Measurements from ENCODE around the gene TYW1.
A peak's percentile ranks its signal among the peaks of the same experiment; 100 is the strongest.
"Not testable (repeated sequence)": the region's sequence is repeated elsewhere in the genome, so short reads cannot be mapped to it uniquely, and the experiment has no call there.

TYW1 gene

GRCh38 chr7:67018940-67019339, 22.3 kb downstream of the TYW1 start:
- peaks cover 2% of the 10 kb centered on the region for H3K4me1 Mint-ChIP-seq (ENCODE audit: low read depth)
- H3K9me3 Mint-ChIP-seq (ENCODE audit: low read depth): no peaks in the 10 kb centered on the region
- H3K27ac Mint-ChIP-seq: no peak overlapping the region
- no peaks in the 10 kb centered on the region for H3K27me3 Mint-ChIP-seq
- H3K36me3 Mint-ChIP-seq: peaks cover 8% of the 10 kb centered on the region
- H3K4me3 Mint-ChIP-seq: no peak overlapping the region

DNA sequence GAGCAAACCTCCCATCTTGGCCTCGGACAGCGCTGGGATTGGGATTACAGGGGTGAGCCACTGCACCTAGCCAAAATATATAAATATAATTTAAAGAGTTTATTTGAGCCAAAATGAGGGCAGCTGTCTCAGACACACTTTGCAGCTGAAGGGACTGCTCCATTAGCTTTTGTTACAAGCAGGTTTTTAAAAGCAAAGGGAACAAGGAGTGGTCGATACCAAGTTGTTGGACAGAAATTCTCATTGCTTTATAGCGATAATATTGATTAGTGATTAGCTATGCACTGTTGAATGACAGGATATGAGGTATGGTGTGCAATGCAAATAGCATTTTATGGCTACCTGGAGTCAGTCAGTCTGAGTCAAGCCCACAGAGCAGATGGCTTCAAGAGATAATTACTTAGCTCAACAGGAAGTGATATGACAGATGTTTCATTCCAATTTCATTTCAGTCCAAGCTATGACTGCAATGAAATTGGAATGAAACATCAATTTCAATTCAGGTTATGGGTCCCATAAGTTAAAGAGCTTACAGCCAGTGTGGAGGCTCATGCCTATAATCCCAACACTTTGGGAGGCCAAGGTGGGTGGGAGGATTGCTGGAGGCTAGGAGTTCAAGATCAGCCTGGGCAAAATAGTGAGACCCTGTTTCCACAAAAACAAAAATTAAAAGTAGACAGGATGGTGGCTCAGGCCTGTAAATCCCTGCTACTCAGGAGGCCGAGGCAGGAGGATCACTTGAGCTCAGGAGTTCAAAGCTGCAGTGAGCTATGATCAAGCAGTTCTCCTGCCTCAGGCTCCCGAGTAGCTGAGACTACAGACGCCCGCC, 23.1 kb downstream of the TYW1 start:
- H3K9me3 Mint-ChIP-seq (ENCODE audit: low read depth): no peaks in the 10 kb centered on the region
- H3K27ac Mint-ChIP-seq: no peak overlapping the region
- H3K36me3 Mint-ChIP-seq: peaks cover 8% of the 10 kb centered on the region

GRCh38 chr7:67021260-67021659, 24.6 kb downstream of the TYW1 start:
- Mint-ChIP-seq H3K4me3 (no peak overlapping the region), H3K27ac (no peak overlapping the region), H3K27me3 (no peaks in the 10 kb centered on the region), H3K4me1 (ENCODE audit: low read depth) (peaks cover 2% of the 10 kb centered on the region), H3K9me3 (ENCODE audit: low read depth) (no peaks in the 10 kb centered on the region), H3K36me3 (peaks cover 8% of the 10 kb centered on the region)

More for the DNA sequence above, 23.1 kb downstream of the TYW1 start:
- Mint-ChIP-seq H3K4me1 (ENCODE audit: low read depth) (peaks cover 2% of the 10 kb centered on the region), H3K4me3 (no peak overlapping the region), H3K27me3 (no peaks in the 10 kb centered on the region)

GRCh38 chr7:67022511-67022910, 25.9 kb downstream of the TYW1 start:
- no peaks in the 10 kb centered on the region for H3K27me3 Mint-ChIP-seq
- peaks cover 8% of the 10 kb centered on the region for H3K36me3 Mint-ChIP-seq
- H3K4me3 Mint-ChIP-seq: no peak overlapping the region
- no peak overlapping the region for H3K27ac Mint-ChIP-seq
- peaks cover 2% of the 10 kb centered on the region for H3K4me1 Mint-ChIP-seq (ENCODE audit: low read depth)
- H3K9me3 Mint-ChIP-seq (ENCODE audit: low read depth): no peaks in the 10 kb centered on the region

DNA sequence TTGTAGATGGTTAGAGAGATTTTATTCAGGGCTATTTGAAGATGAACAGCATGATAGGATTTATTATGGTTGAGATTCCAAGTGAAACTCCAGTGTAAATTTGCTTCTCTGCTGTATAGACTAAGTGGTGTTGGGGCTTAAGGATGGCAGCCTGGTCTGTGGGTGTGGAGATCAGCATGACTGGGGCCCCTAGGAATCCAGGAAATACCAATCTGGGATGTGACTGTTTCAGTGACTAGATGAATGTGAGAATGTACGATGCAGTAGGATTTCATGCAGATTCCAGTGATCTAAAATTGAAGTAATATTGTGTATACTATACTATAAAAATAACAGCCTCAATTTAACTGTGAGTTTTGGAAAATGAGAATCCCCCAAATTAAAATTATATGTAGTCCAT, 28.8 kb downstream of the TYW1 start:
- not testable (repeated sequence) for H3K4me3 Mint-ChIP-seq; H3K9me3 Mint-ChIP-seq (ENCODE audit: low read depth); H3K27me3 Mint-ChIP-seq; H3K27ac Mint-ChIP-seq; H3K4me1 Mint-ChIP-seq (ENCODE audit: low read depth)
- H3K36me3 Mint-ChIP-seq: peaks cover 15% of the 10 kb centered on the region

DNA sequence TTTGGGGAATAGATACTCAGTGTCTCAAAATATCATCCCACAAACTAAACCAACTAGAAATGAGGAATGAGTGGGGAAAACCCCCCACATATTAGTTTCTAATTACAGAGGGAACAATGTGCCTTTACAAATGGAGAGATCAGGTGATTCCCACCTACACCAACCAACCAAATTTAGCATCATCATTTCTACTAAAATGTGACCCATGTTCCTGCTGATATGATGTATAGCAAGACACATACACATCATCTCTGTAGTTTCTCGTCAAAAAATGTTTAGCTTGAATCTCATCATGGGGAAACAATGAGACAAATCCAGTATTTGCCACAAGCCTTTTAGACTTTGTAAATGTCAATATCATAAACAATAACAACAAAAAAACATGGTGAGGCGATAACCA, 35.1 kb downstream of the TYW1 start:
- H3K36me3 Mint-ChIP-seq: peaks cover 11% of the 10 kb centered on the region
- H3K4me1 Mint-ChIP-seq (ENCODE audit: low read depth); H3K4me3 Mint-ChIP-seq; H3K27ac Mint-ChIP-seq; H3K9me3 Mint-ChIP-seq (ENCODE audit: low read depth); H3K27me3 Mint-ChIP-seq: not testable (repeated sequence)

- Mint-ChIP-seq H3K4me1 (ENCODE audit: low read depth) (no peaks in the 10 kb centered on the region), H3K27ac (no peak overlapping the region), H3K9me3 (ENCODE audit: low read depth) (no peaks in the 10 kb centered on the region), H3K27me3 (no peaks in the 10 kb centered on the region), H3K4me3 (no peak overlapping the region), H3K36me3 (peaks cover 11% of the 10 kb centered on the region)
Observed at GRCh38 chr7:67033251-67033650, 36.6 kb downstream of the TYW1 start.

DNA sequence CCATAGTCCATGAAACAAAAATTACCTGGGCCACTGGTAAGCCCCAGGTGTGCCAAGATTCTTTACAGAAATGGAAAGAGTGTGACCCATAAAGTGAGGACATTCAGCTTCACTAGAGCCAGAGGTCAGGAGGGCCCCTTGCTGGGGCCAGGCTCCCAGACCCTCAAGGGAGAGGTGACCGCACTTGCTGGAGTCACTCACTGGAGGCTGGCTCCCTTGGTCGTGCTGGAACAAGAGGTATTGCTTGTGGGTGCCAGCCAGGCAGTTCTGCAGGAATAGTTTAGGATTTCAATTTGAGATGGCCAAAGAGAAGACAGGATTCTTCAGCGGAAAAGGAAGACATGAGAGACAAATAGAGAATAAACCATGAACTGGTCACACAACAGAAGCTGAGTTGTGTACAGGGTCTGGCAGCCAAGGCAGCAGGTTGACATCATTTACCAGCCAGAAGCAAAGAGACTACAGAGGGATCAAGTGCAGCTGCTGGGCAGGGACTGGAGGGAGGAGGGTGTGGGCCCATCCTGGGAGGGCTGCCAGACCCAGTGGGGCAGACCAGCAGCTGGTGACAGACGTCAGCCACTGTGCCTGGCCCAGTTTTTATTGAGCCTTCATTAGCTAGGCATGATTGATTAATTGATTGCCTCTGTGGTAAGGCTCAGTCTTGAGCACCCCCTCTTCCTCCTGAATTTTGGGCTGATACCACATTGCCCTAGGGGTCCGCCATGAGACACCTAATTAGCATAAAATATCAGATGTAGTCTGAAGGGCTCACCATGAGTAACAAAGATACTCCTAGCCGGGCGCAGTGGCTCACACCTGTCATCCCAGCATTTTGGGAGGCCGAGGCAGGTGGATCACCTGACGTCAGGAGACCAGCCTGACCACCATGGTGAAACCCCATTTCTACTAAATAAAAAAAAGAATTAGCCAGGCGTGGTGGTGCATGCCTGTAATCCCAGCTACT, 40.1 kb downstream of the TYW1 start:
- not testable (repeated sequence) for H3K9me3 Mint-ChIP-seq (ENCODE audit: low read depth); H3K27me3 Mint-ChIP-seq; H3K27ac Mint-ChIP-seq; H3K4me3 Mint-ChIP-seq; H3K36me3 Mint-ChIP-seq; H3K4me1 Mint-ChIP-seq (ENCODE audit: low read depth)

DNA sequence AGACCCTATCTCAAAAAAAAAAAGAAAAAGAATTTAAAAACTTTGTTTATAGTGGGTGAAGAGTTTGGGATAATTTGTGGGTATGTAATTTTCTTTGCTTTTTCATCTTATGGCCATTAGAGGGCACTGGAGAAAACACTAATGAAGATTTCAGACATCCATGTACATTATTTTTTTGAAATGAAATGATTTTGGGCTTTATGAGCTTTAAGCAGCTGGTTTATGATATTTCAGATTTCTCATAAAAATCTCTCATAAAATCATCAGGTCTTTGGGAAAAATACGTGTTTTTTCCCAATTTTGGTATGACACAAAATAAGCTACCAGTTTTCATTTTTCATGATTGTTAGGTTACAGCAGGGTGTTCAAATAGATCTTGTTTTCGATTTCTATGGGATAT, 44.2 kb downstream of the TYW1 start:
- not testable (repeated sequence) for H3K4me3 Mint-ChIP-seq; H3K9me3 Mint-ChIP-seq (ENCODE audit: low read depth); H3K4me1 Mint-ChIP-seq (ENCODE audit: low read depth); H3K36me3 Mint-ChIP-seq; H3K27ac Mint-ChIP-seq; H3K27me3 Mint-ChIP-seq

DNA sequence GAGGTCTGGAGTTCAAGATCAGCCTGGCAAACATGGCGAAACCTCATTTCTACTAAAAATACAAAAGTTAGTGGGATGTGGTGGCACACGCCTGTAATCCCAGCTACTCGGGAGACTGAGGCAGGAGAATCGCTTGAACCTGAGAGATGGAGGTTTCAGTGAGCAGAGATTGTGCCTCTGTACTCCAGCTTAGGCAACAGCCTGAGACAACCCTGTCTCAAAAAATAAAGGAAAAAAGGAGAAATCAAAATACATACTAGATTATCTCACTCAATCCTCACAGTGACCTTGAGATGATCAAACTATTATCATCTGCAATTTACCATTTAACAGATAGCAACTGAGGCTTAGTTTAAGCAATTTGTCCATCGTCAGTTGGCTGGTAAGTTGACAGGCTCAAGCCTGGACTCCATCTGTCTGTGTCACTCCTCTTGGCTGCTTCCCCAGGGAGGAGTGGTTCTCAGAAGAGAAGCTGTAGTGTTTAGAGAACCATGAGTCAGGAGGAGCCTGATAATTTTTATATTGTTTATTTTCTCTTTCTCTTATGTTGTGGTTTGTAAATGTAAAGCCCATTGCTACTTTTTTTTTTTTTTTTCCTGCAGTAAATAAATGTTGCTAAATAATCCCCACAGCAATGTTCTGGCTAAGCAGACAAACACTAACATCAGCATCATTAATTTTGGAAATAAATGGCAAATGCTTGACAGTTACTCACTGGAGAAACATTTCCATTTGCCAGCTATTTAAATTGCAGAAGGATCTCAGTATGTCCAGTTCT, 46.3 kb downstream of the TYW1 start:
- not testable (repeated sequence) for H3K4me3 Mint-ChIP-seq; H3K9me3 Mint-ChIP-seq (ENCODE audit: low read depth); H3K27me3 Mint-ChIP-seq; H3K36me3 Mint-ChIP-seq; H3K27ac Mint-ChIP-seq
- H3K4me1 Mint-ChIP-seq (ENCODE audit: low read depth): peaks cover 12% of the 10 kb centered on the region

GRCh38 chr7:67043559-67043930, 46.9 kb downstream of the TYW1 start:
- not testable (repeated sequence) for H3K36me3 Mint-ChIP-seq, H3K27ac Mint-ChIP-seq
- peaks cover 13% of the 10 kb centered on the region for H3K4me1 Mint-ChIP-seq (ENCODE audit: low read depth)

DNA sequence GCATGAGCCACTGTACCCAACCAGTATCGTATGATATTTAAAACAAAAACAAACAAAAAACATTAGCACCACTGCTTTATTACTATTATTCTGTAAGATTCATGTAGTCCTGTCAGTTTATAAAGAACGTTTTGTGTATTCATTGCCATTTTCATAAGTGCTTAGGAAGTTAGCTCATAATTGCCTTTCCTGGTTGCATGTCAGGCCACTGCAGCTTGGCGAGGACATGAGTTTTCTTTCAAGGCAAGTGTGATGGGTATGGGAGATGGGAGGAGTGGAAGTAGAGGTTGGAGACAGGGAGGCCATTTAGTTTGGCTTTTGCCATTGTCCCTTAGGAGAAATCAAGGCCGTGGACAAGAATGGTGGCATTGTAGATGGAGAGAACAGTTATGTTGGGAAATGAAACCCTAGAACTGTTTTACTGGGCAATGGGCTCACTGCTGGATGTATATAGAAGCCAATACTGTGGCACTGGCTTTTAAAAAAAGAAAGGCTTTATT, 48.9 kb downstream of the TYW1 start:
- Mint-ChIP-seq H3K4me3 (no peak overlapping the region), H3K27ac (peak overlapping the region; percentile 16), H3K27me3 (no peaks in the 10 kb centered on the region), H3K4me1 (ENCODE audit: low read depth) (peaks cover 24% of the 10 kb centered on the region), H3K36me3 (peaks cover 2% of the 10 kb centered on the region), H3K9me3 (ENCODE audit: low read depth) (no peaks in the 10 kb centered on the region)

More at GRCh38 chr7:67043559-67043930, 46.9 kb downstream of the TYW1 start:
- H3K9me3 Mint-ChIP-seq (ENCODE audit: low read depth); H3K4me3 Mint-ChIP-seq; H3K27me3 Mint-ChIP-seq: not testable (repeated sequence)

GRCh38 chr7:67046819-67047218, 50.2 kb downstream of the TYW1 start:
- not testable (repeated sequence) for H3K27me3 Mint-ChIP-seq; H3K9me3 Mint-ChIP-seq (ENCODE audit: low read depth); H3K27ac Mint-ChIP-seq; H3K4me3 Mint-ChIP-seq; H3K36me3 Mint-ChIP-seq
- peaks cover 23% of the 10 kb centered on the region for H3K4me1 Mint-ChIP-seq (ENCODE audit: low read depth)

DNA sequence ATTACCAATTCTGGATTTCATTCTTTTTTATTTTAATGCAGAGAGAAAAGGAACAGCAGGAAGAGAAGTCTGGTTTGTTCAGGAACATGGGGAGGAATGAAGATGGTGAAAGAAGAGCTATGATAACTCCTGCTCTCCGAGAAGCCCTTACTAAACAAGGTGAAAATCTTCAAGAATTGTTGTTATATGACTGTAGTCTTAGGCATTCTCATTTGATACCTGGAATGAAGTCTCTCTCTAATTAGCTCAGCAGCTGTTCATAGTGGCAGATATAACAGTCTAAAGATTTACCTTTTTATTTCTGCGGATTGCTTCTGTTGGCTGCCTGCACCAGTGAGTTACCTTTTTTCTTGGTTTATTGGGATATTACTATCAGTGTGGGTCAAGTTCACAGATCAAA, 53.3 kb downstream of the TYW1 start:
- Mint-ChIP-seq H3K36me3 (peaks cover 25% of the 10 kb centered on the region), H3K4me1 (ENCODE audit: low read depth) (peaks cover 22% of the 10 kb centered on the region)
- H3K27me3 Mint-ChIP-seq; H3K27ac Mint-ChIP-seq; H3K9me3 Mint-ChIP-seq (ENCODE audit: low read depth); H3K4me3 Mint-ChIP-seq: not testable (repeated sequence)

DNA sequence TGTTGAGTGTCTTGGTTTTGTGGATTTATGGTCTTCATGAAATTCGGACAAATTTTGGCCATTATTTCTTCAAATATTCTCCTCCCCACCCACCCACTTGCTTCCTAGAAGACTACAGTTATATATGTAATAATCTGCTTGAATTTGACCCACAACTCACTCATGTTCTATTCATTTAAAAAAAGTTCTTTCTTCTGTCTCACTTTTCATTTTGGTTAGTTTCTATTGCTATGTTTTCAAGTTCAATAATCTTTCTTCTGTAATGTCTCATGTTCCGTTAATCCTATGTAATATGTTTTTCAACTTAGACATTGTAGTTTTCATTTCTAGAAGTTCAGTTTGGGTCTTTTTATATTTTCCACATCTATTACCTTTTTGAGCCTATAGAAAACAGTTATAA, 55.5 kb downstream of the TYW1 start:
- not testable (repeated sequence) for H3K27ac Mint-ChIP-seq; H3K9me3 Mint-ChIP-seq (ENCODE audit: low read depth); H3K4me3 Mint-ChIP-seq; H3K27me3 Mint-ChIP-seq
- peaks cover 29% of the 10 kb centered on the region for H3K36me3 Mint-ChIP-seq
- H3K4me1 Mint-ChIP-seq (ENCODE audit: low read depth): peaks cover 18% of the 10 kb centered on the region

Measured in activated naive CD8-positive, alpha-beta T cell (primary cell).